HepG2 (cell line): ENCODE data around the gene LINGO3. TPM values are rescaled to one million over a fixed set of nuclear protein-coding genes. Genes with fewer than 3 reads are reported as not detected.
A peak's percentile ranks its signal among the peaks of the same experiment; 100 is the strongest.

ENCODE experiments used
- KLF6 ChIP-seq: IDR thresholded peaks from 2 replicates; pipeline ENCODE4 v1.8.0; 2016; ENCODE audit warnings: missing biosample characterization, missing genetic modification reagents
- MBD4 ChIP-seq: IDR thresholded peaks from 2 replicates; pipeline ENCODE4 v1.6.1; 2012; ENCODE audit warnings: low read length, inconsistent platforms, borderline replicate concordance
- MED8 ChIP-seq: sonication (generic); formaldehyde crosslinking; IDR thresholded peaks from 2 replicates; pipeline ENCODE4 v1.8.1; 2023; ENCODE audit warnings: mild to moderate bottlenecking, missing genetic modification reagents; ENCODE audit not compliant: insufficient replicate concordance
- MTA3 ChIP-seq: sonication (generic); formaldehyde crosslinking; IDR thresholded peaks from 2 replicates; pipeline ENCODE4 v1.4.0; 2020; ENCODE audit warnings: missing genetic modification reagents
- PHF20 ChIP-seq: sonication (generic); formaldehyde crosslinking; IDR thresholded peaks from 2 replicates; pipeline ENCODE4 v1.5.0; 2020; ENCODE audit warnings: mild to moderate bottlenecking, missing genetic modification reagents
- RAD21 ChIP-seq: fragments of 450-650 bp; formaldehyde crosslinking; IDR thresholded peaks from 2 replicates; pipeline ENCODE4 v1.5.0; 2020; ENCODE audit warnings: mild to moderate bottlenecking
- SATB2 ChIP-seq: sonication (generic); formaldehyde crosslinking; IDR thresholded peaks from 2 replicates; pipeline ENCODE4 v1.5.0; 2020; ENCODE audit warnings: missing genetic modification reagents
- SPEN ChIP-seq: sonication (generic); formaldehyde crosslinking; IDR thresholded peaks from 2 replicates; pipeline ENCODE4 v1.5.1; 2020; ENCODE audit warnings: low read depth, mild to moderate bottlenecking, missing genetic modification reagents
- TCF7L2 ChIP-seq: IDR thresholded peaks from 2 replicates; pipeline ENCODE4 v1.6.1; 2011; ENCODE audit warnings: mild to moderate bottlenecking, low read depth, low read length, moderate library complexity
- TP53 ChIP-seq: sonication (generic); formaldehyde crosslinking; conservative IDR thresholded peaks from 2 replicates; pipeline ENCODE4 v1.4.0; 2020; ENCODE audit warnings: missing genetic modification reagents
- ZMAT3 ChIP-seq: sonication (generic); formaldehyde crosslinking; conservative IDR thresholded peaks from 2 replicates; pipeline ENCODE4 v1.7.0; 2021; ENCODE audit warnings: missing genetic modification reagents
- ZNF446 ChIP-seq: sonication (generic); formaldehyde crosslinking; IDR thresholded peaks from 2 replicates; pipeline ENCODE4 v1.5.0; 2020; ENCODE audit warnings: mild to moderate bottlenecking, missing genetic modification reagents
- ZNF737 ChIP-seq: sonication (generic); formaldehyde crosslinking; IDR thresholded peaks from 2 replicates; pipeline ENCODE4 v1.5.0; 2020; ENCODE audit warnings: missing genetic modification reagents, mild to moderate bottlenecking, borderline replicate concordance
- ZNF781 ChIP-seq: sonication (generic); formaldehyde crosslinking; IDR thresholded peaks from 2 replicates; pipeline ENCODE4 v1.5.1; 2020; ENCODE audit warnings: borderline replicate concordance, mild to moderate bottlenecking, missing genetic modification reagents; ENCODE audit errors: not compliant biosample characterization
- ZSCAN21 ChIP-seq: sonication (generic); formaldehyde crosslinking; IDR thresholded peaks from 2 replicates; pipeline ENCODE4 v1.8.0; 2022; ENCODE audit warnings: mild to moderate bottlenecking, missing genetic modification reagents, moderate library complexity, borderline replicate concordance
- polyA plus RNA-seq, 8 experiments: library from polyadenylated mRNA; depleted of rRNA in 3 of 8; stranded (reverse) in 7 of 8; unstranded in 1 of 8; fragments of >200 nt; fragmentation: Illumina TruSeq in 4 of 8; extraction: Trizol in 4 of 8; gene quantifications; 2 replicates each; pipeline versions ENCODE4 v1.2.1 to v1.2.3, GENCODE V29; 2011 to 2016; ENCODE audit warnings: low read depth in 4 of 8, missing spikeins in 1 of 8, mixed read lengths in 1 of 8; ENCODE audit not compliant: insufficient read depth in 1 of 8
- total RNA-seq, 5 experiments: library from RNA; depleted of rRNA; stranded (reverse); fragments of >200 nt; fragmentation: Illumina TruSeq; extraction: Trizol; gene quantifications; 2 replicates each; pipeline ENCODE4 v1.2.3, GENCODE V29; 2016; ENCODE audit warnings: low read depth in 1 of 5
- TF ChIP-seq, protein P1 (sequence below): sonication (generic); formaldehyde crosslinking; IDR thresholded peaks from 2 replicates; pipeline ENCODE4 v1.5.1; 2020; ENCODE audit warnings: mild to moderate bottlenecking, missing genetic modification reagents, moderate library complexity
- TF ChIP-seq, protein P2 (sequence below): sonication (generic); formaldehyde crosslinking; IDR thresholded peaks from 2 replicates; pipeline ENCODE4 v1.5.0; 2020; ENCODE audit warnings: mild to moderate bottlenecking, missing genetic modification reagents, borderline replicate concordance
- TF ChIP-seq, protein P3 (sequence below): sonication (generic); formaldehyde crosslinking; IDR thresholded peaks from 2 replicates; pipeline ENCODE4 v1.4.0; 2020; ENCODE audit warnings: missing genetic modification reagents, low read depth, mild to moderate bottlenecking, borderline replicate concordance
- TF ChIP-seq, protein P4 (sequence below): sonication (generic); formaldehyde crosslinking; IDR thresholded peaks from 2 replicates; pipeline ENCODE4 v1.4.0; 2020; ENCODE audit warnings: missing genetic modification reagents
- TF ChIP-seq, protein P5 (sequence below): sonication (generic); formaldehyde crosslinking; IDR thresholded peaks from 2 replicates; pipeline ENCODE4 v1.8.0; 2022; ENCODE audit warnings: missing genetic modification reagents, mild to moderate bottlenecking, inconsistent platforms, borderline replicate concordance

LINGO3 gene
- total and polyA plus RNA-seq, 2 of the 13 experiments (the other 11 are each of a cell fraction or from before 2014, with no cell fraction given) = not detected

DNA sequence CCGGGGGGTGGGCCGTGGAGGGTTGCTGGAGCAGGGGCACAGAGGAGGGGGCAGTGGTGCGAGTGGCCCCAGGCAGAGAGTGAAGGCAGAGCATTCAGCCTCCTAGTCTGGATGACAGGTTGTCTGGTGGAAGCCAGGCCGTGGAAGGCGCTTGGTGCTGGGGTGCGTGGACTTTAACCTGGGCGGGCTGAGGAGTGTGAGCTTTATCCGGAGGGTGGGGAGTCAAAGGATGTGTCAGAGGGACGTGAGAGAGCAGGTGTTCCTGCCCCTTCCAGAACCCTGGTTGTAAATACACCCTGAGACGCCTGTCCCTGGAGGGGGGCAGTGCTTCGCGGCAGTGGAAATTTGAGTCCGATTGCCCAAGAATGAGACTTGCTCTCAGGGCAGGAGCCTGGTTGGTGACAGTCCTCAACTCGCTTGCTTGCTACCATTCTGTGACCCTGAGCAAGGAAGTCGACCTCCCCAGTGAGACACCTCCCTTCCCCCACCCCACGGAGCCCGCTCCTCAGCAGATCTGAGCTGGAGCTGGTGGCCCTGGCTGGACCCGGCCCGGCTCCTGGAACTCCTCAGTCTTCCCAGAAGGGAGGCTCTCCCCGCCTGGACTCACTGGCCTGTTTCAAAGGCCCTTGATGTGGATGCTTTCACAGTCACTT lies 22.8 kb upstream of the LINGO3 start (continued):
- TF ChIP-seq, protein P1, sequence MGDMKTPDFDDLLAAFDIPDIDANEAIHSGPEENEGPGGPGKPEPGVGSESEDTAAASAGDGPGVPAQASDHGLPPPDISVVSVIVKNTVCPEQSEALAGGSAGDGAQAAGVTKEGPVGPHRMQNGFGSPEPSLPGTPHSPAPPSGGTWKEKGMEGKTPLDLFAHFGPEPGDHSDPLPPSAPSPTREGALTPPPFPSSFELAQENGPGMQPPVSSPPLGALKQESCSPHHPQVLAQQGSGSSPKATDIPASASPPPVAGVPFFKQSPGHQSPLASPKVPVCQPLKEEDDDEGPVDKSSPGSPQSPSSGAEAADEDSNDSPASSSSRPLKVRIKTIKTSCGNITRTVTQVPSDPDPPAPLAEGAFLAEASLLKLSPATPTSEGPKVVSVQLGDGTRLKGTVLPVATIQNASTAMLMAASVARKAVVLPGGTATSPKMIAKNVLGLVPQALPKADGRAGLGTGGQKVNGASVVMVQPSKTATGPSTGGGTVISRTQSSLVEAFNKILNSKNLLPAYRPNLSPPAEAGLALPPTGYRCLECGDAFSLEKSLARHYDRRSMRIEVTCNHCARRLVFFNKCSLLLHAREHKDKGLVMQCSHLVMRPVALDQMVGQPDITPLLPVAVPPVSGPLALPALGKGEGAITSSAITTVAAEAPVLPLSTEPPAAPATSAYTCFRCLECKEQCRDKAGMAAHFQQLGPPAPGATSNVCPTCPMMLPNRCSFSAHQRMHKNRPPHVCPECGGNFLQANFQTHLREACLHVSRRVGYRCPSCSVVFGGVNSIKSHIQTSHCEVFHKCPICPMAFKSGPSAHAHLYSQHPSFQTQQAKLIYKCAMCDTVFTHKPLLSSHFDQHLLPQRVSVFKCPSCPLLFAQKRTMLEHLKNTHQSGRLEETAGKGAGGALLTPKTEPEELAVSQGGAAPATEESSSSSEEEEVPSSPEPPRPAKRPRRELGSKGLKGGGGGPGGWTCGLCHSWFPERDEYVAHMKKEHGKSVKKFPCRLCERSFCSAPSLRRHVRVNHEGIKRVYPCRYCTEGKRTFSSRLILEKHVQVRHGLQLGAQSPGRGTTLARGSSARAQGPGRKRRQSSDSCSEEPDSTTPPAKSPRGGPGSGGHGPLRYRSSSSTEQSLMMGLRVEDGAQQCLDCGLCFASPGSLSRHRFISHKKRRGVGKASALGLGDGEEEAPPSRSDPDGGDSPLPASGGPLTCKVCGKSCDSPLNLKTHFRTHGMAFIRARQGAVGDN (CRISPR knock-in tag) = peak; percentile 77
- peak; percentile 64; the same call in 1 of the 2 replicates for TF ChIP-seq ZSCAN21
- no peak for TF ChIP-seq MBD4
- no peak for TF ChIP-seq PHF20
- no peak for TF ChIP-seq RAD21
- TF ChIP-seq KLF6 (CRISPR knock-in tag) = no peak
- no peak for TF ChIP-seq ZNF781 (CRISPR knock-in tag)
- TF ChIP-seq SPEN (CRISPR knock-in tag) = no peak
- TF ChIP-seq, protein P2, sequence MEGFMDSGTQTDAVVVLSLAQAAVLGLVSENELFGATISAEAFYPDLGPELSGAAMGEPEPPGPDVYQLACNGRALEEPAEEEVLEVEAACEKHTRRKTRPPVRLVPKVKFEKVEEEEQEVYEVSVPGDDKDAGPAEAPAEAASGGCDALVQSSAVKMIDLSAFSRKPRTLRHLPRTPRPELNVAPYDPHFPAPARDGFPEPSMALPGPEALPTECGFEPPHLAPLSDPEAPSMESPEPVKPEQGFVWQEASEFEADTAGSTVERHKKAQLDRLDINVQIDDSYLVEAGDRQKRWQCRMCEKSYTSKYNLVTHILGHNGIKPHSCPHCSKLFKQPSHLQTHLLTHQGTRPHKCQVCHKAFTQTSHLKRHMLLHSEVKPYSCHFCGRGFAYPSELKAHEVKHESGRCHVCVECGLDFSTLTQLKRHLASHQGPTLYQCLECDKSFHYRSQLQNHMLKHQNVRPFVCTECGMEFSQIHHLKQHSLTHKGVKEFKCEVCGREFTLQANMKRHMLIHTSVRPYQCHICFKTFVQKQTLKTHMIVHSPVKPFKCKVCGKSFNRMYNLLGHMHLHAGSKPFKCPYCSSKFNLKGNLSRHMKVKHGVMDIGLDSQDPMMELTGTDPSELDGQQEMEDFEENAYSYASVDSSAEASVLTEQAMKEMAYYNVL = no peak
- no peak for TF ChIP-seq MED8 (CRISPR knock-in tag)
- TF ChIP-seq, protein P3, sequence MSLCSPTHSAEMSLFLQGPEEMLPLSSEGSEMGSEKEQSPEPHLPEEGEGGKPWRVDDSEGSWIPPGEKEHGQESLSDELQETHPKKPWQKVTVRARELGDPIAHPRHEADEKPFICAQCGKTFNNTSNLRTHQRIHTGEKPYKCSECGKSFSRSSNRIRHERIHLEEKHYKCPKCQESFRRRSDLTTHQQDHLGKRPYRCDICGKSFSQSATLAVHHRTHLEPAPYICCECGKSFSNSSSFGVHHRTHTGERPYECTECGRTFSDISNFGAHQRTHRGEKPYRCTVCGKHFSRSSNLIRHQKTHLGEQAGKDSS (CRISPR knock-in tag) = no peak
- no peak for TF ChIP-seq ZNF446 (CRISPR knock-in tag)
- no peak for TF ChIP-seq TCF7L2
- no peak for TF ChIP-seq MTA3
- TF ChIP-seq TP53 = no peak
- TF ChIP-seq, protein P4, sequence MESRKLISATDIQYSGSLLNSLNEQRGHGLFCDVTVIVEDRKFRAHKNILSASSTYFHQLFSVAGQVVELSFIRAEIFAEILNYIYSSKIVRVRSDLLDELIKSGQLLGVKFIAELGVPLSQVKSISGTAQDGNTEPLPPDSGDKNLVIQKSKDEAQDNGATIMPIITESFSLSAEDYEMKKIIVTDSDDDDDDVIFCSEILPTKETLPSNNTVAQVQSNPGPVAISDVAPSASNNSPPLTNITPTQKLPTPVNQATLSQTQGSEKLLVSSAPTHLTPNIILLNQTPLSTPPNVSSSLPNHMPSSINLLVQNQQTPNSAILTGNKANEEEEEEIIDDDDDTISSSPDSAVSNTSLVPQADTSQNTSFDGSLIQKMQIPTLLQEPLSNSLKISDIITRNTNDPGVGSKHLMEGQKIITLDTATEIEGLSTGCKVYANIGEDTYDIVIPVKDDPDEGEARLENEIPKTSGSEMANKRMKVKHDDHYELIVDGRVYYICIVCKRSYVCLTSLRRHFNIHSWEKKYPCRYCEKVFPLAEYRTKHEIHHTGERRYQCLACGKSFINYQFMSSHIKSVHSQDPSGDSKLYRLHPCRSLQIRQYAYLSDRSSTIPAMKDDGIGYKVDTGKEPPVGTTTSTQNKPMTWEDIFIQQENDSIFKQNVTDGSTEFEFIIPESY (CRISPR knock-in tag) = no peak
- TF ChIP-seq ZNF737 (CRISPR knock-in tag) = no peak
- TF ChIP-seq ZMAT3 (CRISPR knock-in tag) = no peak
- no peak for TF ChIP-seq SATB2 (CRISPR knock-in tag)
- TF ChIP-seq, protein P5, sequence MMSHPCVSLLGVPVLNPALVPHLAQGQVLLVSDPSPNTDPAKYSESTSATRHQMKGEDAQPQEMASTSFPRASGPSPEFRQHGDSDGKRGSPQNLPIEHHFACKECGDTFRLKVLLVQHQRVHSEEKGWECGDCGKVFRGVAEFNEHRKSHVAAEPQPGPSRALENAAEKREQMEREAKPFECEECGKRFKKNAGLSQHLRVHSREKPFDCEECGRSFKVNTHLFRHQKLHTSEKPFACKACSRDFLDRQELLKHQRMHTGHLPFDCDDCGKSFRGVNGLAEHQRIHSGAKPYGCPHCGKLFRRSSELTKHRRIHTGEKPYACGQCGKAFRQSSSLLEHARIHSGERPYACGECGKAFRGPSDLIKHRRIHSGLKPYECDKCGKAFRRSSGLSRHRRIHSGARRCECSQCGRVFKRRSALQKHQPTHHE (CRISPR knock-in tag) = no peak
